ENCODE data around the gene FBXO48. TPM values are rescaled to one million over a fixed set of nuclear protein-coding genes. Genes with fewer than 3 reads are reported as not detected.

FBXO48 gene
- total and polyA plus RNA-seq, 2 experiments from 2014 or later, result 1.1 to 1.3 TPM

DNA sequence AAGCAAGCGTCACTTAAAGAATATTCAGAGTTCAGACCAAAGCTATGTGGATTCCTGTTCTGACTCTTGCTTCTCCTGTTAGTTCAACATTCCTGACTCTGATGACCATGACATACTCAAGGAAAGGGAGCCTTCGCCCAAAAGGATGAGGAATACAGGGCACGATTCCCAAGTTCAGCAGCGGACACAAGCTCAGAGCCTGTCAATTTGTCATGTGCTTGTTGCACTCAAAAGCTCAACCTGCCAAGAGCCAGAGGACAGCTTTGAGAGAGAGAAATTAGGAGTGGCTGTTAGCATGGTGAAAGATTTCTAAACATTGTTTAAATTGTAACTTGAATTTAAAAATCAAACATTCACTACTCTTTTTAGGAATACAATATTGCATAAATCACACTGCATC is 33.6 kb upstream of the FBXO48 start (continued):
- no peak for TF ChIP-seq JUNB (IDR thresholded peaks at IDR 0.05; ENCODE audit: unreplicated experiment)

DNA sequence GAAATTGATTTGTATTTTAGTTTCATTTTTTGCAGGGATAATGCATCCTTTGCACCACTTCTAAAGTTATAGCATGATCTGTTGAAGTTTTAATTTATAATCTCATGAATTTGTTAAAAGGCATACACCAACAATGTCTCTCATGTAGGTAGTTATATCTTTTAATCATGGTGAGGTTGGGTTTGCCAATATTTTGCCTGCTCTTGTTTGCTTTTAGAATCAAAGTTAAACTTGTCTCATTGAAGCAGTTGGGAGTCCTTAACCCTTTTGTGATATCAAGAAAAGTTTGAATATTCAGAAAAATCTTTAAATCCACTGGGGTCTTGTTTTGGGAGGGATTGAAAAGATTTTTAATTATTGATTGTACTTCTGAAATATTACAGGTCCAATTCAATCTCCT is 32.0 kb upstream of the FBXO48 start:
- Mint-ChIP-seq H3K4me1 (no peaks in the 10 kb centered on the region), H3K9me3 (peaks cover 28% of the 10 kb centered on the region), H3K27ac (no peak overlapping the region), H3K27me3 (ENCODE audit: insufficient read depth, low read depth, poor library complexity) (no peaks in the 10 kb centered on the region), H3K36me3 (ENCODE audit: low read depth) (peaks cover 27% of the 10 kb centered on the region), H3K4me3 (no peak overlapping the region)
- Histone ChIP-seq H3F3A (replicated peaks; ENCODE audit: low read depth) (no peaks in the 10 kb centered on the region), H3K27me3 (ENCODE audit: insufficient read depth) (no peaks in the 10 kb centered on the region), H3K4me3 (no peak overlapping the region), H2AFZ (no peak overlapping the region), H3K4me2 (no peak overlapping the region), H3K4me1 (ENCODE audit: insufficient read depth) (no peaks in the 10 kb centered on the region), H3K9me2 (ENCODE audit: insufficient read depth) (no peaks in the 10 kb centered on the region), H4K20me1 (replicated peaks; ENCODE audit: insufficient read depth) (no peaks in the 10 kb centered on the region), H3K79me2 (replicated peaks; ENCODE audit: insufficient read depth) (no peaks in the 10 kb centered on the region), H3K36me3 (ENCODE audit: insufficient read depth) (0 out of 2 replicates have a peak, but pooled peaks cover 4% of the 10 kb centered on the region), H3K27ac (ENCODE audit: low read depth) (no peak overlapping the region)
- no peak for ATAC-seq
- TF ChIP-seq ZNF462 (CRISPR knock-in tag; IDR thresholded peaks at IDR 0.05) (no peak), EZH2phosphoT487 (IDR thresholded peaks at IDR 0.05; ENCODE audit: unreplicated experiment) (no peak), ZNF331 (CRISPR knock-in tag; IDR thresholded peaks at IDR 0.05; ENCODE audit: low read depth) (no peak), EZH2 (IDR thresholded peaks at IDR 0.05; ENCODE audit: low read depth, unreplicated experiment) (no peak), JUNB (IDR thresholded peaks at IDR 0.05; ENCODE audit: unreplicated experiment) (no peak), CREB1 (CRISPR knock-in tag; IDR thresholded peaks at IDR 0.05; ENCODE audit: low read depth) (no peak), STAT1 (IDR thresholded peaks at IDR 0.05; ENCODE audit: unreplicated experiment) (no peak), POLR2AphosphoS5 (IDR thresholded peaks at IDR 0.05; ENCODE audit: low read depth) (no peak), ZNF114 (CRISPR knock-in tag; IDR thresholded peaks at IDR 0.05) (no peak), ETS1 (IDR thresholded peaks at IDR 0.05) (no peak), NANOG (IDR thresholded peaks at IDR 0.05; ENCODE audit: borderline replicate concordance) (no peak), CTCF (conservative IDR thresholded peaks at IDR 0.05; ENCODE audit: low read depth in 2 of 2) (no peak)
- TF ChIP-seq, protein P1, sequence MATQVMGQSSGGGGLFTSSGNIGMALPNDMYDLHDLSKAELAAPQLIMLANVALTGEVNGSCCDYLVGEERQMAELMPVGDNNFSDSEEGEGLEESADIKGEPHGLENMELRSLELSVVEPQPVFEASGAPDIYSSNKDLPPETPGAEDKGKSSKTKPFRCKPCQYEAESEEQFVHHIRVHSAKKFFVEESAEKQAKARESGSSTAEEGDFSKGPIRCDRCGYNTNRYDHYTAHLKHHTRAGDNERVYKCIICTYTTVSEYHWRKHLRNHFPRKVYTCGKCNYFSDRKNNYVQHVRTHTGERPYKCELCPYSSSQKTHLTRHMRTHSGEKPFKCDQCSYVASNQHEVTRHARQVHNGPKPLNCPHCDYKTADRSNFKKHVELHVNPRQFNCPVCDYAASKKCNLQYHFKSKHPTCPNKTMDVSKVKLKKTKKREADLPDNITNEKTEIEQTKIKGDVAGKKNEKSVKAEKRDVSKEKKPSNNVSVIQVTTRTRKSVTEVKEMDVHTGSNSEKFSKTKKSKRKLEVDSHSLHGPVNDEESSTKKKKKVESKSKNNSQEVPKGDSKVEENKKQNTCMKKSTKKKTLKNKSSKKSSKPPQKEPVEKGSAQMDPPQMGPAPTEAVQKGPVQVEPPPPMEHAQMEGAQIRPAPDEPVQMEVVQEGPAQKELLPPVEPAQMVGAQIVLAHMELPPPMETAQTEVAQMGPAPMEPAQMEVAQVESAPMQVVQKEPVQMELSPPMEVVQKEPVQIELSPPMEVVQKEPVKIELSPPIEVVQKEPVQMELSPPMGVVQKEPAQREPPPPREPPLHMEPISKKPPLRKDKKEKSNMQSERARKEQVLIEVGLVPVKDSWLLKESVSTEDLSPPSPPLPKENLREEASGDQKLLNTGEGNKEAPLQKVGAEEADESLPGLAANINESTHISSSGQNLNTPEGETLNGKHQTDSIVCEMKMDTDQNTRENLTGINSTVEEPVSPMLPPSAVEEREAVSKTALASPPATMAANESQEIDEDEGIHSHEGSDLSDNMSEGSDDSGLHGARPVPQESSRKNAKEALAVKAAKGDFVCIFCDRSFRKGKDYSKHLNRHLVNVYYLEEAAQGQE (IDR thresholded peaks at IDR 0.05; ENCODE audit: unreplicated experiment), result no peak
- no peak for DNase-seq (ENCODE audit: low spot score)
